Non-pigmented ciliary epithelial cell (primary cell): ENCODE results near the gene SNX1.

Experiments used
- DNase-seq: peaks from one replicate; pipeline ENCODE4 v3.0.0-alpha.2; 2010; ENCODE audit warnings: low read depth

The SNX1 gene

DNA sequence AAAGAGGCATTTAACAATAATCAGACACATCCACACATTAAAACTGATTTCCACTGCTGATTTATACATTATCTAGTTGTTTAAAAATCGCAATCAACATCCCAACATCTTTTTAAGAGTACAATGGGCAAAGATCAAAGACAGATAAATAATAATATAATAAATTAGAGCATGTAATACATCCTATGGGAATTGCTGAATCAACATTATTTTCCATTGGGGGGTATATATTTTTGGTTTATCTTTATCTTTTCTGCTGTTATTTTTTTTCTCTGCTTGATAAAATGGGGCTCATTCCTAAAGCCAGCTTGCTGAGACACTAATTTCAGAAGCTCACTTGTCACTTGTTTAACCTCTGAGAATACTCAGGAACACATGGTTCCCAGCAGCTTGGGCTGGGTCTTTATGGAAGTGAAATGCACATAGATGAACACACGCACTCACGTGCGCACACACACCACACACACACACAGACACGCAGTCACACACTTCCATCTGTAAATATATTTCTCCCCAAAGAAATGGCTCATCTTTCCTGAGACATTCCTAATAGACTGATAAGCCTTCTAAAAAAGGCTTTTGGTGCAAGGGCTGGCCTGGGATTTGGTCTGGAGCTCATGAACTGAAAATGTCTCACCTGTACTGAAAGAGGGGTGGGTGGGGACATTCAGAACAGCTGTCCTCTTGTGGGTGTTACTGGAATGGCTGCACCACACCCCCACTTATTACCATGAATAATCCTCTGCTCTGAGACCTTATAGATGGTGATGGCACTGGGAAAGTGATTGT, 70.5 kb downstream of the SNX1 start:
- no peak for DNase-seq

DNA sequence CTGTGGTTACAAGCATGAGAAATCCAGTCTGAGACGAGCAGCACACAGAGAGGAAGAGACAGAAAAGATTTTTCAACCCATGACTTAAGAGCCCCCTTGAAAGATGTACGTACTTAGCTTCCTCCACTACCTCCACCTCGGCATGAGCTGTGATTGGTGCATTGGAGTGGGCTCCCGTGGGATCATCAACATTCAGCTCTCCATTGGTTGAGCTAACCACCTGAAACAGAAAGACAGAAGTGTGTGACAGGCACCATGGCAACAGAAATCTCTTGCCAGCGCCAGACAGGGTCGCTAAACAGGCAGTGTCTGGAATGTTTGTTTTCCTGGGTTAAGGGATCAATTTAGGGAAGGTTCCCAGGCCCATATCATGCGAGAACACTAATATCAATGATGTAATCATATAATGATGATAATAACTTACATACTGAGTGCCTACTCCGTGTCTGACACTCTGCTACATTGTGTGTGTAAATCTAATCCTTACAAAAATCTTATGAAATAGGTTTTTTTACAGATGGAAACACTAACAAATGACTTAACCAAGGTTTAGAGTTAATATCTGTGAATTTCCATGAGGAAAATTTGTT, 84.5 kb downstream of the SNX1 start:
- no peak for DNase-seq

DNA sequence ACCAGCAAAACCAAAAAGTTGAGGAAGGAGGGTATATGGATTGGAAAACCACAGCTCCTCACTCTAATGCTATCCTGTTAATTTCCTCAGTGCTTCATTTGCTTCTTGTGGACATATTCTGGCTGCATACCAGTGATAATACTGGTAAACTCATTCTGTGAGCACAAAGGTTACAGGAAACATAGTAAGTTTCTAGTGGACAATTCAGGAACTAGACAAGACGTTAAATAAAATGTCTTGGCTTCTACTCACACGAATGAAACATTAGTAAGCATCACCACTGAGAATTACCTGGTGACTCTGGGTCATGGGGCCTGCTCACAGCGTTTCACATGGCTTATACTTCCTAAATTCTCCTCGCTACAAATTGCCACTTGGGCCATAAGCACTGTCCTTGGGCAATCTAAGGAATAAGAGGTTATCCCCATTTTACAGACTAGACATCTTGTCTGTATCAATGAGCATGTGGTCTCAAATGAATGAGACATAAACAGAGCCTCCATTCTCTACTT, 87.1 kb downstream of the SNX1 start:
- no peak for DNase-seq

DNA sequence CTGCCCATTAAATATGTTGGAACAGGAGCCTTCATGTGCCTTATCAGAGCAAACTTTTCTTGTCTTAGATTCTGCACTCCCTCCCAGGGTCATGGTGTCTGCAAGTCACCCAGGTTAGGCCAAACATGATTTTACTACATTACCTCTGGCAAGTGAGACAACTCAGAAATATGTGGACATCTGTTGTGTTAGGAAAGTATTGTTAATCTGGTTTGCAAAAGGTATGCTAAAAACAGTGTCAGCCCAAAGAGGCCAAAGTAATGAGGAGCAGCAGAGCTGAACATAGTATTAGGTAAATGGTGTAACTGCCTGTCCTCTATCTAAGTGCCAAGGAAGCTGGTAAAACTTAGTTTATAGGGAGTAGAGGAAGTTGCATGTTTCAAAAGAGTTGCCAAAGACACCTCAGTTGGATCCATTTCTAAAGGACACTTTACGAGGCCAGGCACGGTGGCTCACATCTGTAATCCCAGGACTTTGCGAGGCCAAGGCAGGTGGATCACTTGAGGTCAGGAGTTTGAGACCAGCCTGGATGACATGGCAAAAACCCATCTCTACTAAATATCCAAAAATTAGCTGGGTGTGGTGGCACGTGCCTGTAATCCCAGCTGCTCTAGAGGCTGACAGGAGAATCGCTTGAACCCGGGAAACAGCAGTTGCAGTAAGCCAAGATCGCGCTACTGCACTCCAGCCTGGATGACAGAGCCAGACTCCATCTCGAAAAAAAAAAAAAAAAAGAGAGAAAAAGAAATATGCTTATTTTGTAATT, 89.5 kb downstream of the SNX1 start:
- no peak for DNase-seq

DNA sequence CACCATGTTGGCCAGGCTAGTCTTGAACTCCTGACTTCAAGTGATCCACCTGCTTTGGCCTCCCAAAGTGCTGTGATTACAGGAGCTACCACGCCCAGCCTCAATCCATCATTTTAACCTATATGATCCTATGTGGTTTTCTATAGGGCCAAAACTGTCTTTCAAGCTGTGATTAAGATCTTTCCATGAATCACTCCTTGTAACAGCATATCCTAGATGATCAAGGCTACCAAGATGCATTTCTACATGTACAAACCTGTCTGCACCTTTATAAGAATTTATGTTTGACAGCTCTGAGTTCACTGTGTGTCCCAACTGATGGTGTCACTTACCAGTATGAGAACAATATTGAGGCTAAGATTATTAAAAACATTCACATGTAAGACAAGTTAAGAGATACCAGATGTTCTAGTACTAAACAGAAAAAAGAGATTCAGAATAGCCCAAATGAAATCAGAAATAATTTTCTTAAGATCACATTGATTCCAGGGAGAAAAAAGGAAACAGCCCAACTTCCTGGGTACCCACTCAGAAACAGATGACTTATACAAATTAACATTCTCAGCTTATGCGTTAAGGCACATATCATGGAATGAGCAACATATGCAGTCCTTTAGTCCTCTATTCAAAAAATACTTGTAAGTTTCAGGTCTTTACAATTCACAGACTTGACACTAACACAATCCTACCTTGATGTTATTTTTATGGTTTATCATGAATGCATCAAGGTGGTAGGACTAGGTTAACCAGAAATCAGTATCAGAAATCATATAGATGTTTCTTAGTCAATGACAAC, 91.8 kb downstream of the SNX1 start:
- DNase-seq = no peak
